A549 (cell line): ENCODE results near the gene SS18L1. TPM values are rescaled to one million over a fixed set of nuclear protein-coding genes. Genes with fewer than 3 reads are reported as not detected.

Source experiments
- ATAC-seq, 2 experiments: fragments of 200-7000 bp in 1 of 2; fragments of >200 bp in 1 of 2; cut with Nextera tagmentation in 1 of 2; cut with Tn5 transposase in 1 of 2; 3 replicates each; pipeline versions ENCODE4 v1.8.0 to v1.9.1; 2018 to 2020; ENCODE audit warnings: mild to moderate bottlenecking in 1 of 2, moderate library complexity in 1 of 2
- CTCF ChIA-PET: fragments of 300-600 bp; sonication (Branson Sonifier 250); formaldehyde crosslinking; extraction: SDS; loops from one replicate; lab custom pipeline; 2021; ENCODE audit warnings: antibody characterized with exemption, inconsistent platforms; lab: Yijun Ruan, JAX
- POLR2A ChIA-PET: fragments of 350-600 bp; formaldehyde crosslinking; extraction: SDS; loops from one replicate; lab custom pipeline; 2021; ENCODE audit warnings: antibody characterized with exemption, inconsistent platforms; lab: Yijun Ruan, JAX
- DNase-seq, 2 experiments: peaks; one replicate each; pipeline versions ENCODE4 v3.0.0 to v3.0.0-alpha.2; 2011 to 2016; ENCODE audit warnings: low read depth in 1 of 2, low spot score in 1 of 2
- FAIRE-seq: peaks from 2 replicates; lab custom pipeline; 2011; peaks lifted over from hg19 to GRCh38; lab: Jason Lieb, UNC
- H3K27ac ChIP-seq, 2 experiments: fragments of >200 bp; sonication (Bioruptor Twin); formaldehyde crosslinking; 3 replicates each; pipeline ENCODE4 v1.5.1; 2016 to 2017
- H3K4me1 ChIP-seq: fragments of >200 bp; sonication (Bioruptor Twin); formaldehyde crosslinking; 3 replicates; pipeline ENCODE4 v1.6.1; 2016
- H3K4me2 ChIP-seq: fragments of >200 bp; sonication (Bioruptor Twin); formaldehyde crosslinking; 3 replicates; pipeline ENCODE4 v1.6.1; 2016
- H3K4me3 ChIP-seq: fragments of >200 bp; sonication (Bioruptor Twin); formaldehyde crosslinking; 3 replicates; pipeline ENCODE4 v1.5.1; 2016
- H3K9me3 ChIP-seq: fragments of >200 bp; sonication (Bioruptor Twin); formaldehyde crosslinking; 3 replicates; pipeline ENCODE4 v1.6.1; 2016
- CBX2 ChIP-seq: fragments of 200-600 bp; sonication (generic); IDR thresholded peaks from 2 replicates; pipeline ENCODE4 v1.6.1; 2016; ENCODE audit warnings: low read depth, mild to moderate bottlenecking, borderline replicate concordance
- CBX8 ChIP-seq: fragments of 200-600 bp; sonication (generic); IDR thresholded peaks from 2 replicates; pipeline ENCODE4 v1.6.1; 2016
- CEBPB ChIP-seq, 2 experiments: fragments of >200 bp in 1 of 2; sonication (Bioruptor Twin) in 1 of 2; formaldehyde crosslinking in 1 of 2; IDR thresholded peaks; 2 replicates each; pipeline ENCODE4 v1.6.1; 2012 to 2016
- CHD4 ChIP-seq: fragments of 200-600 bp; sonication (generic); IDR thresholded peaks from 2 replicates; pipeline ENCODE4 v1.6.1; 2016; ENCODE audit warnings: antibody characterized with exemption, mild to moderate bottlenecking, borderline replicate concordance
- E2F6 ChIP-seq: IDR thresholded peaks from 2 replicates; pipeline ENCODE4 v1.6.1; 2012; ENCODE audit warnings: low read depth, borderline replicate concordance
- EHMT2 ChIP-seq: fragments of 200-600 bp; sonication (generic); IDR thresholded peaks from 2 replicates; pipeline ENCODE4 v1.6.1; 2016; ENCODE audit warnings: antibody characterized with exemption, low read depth, mild to moderate bottlenecking, moderate library complexity
- ELK1 ChIP-seq: fragments of 150-350 bp; IDR thresholded peaks from 2 replicates; pipeline ENCODE4 v1.6.1; 2014; ENCODE audit warnings: low read depth, mild to moderate bottlenecking, low read length
- FOSB ChIP-seq: fragments of 250-450 bp; sonication (Bioruptor Pico); IDR thresholded peaks from 2 replicates; pipeline ENCODE4 v1.5.0; 2020; ENCODE audit warnings: mild to moderate bottlenecking, moderate library complexity
- HMGXB4 ChIP-seq: fragments of 250-450 bp; sonication (Bioruptor Pico); IDR thresholded peaks from 2 replicates; pipeline ENCODE4 v1.5.0; 2021; ENCODE audit warnings: mild to moderate bottlenecking, moderate library complexity, borderline replicate concordance
- HOXB13 ChIP-seq: fragments of 250-450 bp; sonication (Bioruptor Pico); IDR thresholded peaks from 2 replicates; pipeline ENCODE4 v1.5.0; 2020; ENCODE audit warnings: low read depth, mild to moderate bottlenecking, moderate library complexity
- JUN ChIP-seq, 2 experiments: fragments of >200 bp; sonication (Bioruptor Twin); formaldehyde crosslinking; IDR thresholded peaks; 2 replicates in 1 of 2; 3 replicates in 1 of 2; pipeline ENCODE4 v1.6.1; 2016 to 2017
- KDM1A ChIP-seq: fragments of 200-600 bp; sonication (generic); IDR thresholded peaks from 2 replicates; pipeline ENCODE4 v1.6.1; 2016; ENCODE audit warnings: low read depth, mild to moderate bottlenecking
- KDM5A ChIP-seq: fragments of 200-600 bp; sonication (generic); IDR thresholded peaks from 2 replicates; pipeline ENCODE4 v1.6.1; 2016; ENCODE audit warnings: antibody characterized with exemption, mild to moderate bottlenecking
- MAFK ChIP-seq: fragments of 450-650 bp; IDR thresholded peaks from 2 replicates; pipeline ENCODE4 v1.6.1; 2014; ENCODE audit not compliant: partially characterized antibody
- MYC ChIP-seq: IDR thresholded peaks from 2 replicates; pipeline ENCODE4 v1.6.1; 2012; ENCODE audit warnings: mild to moderate bottlenecking, inconsistent platforms, low read length, improper control_type of control experiment, borderline replicate concordance
- NPAS2 ChIP-seq: fragments of 250-450 bp; sonication (Bioruptor Pico); IDR thresholded peaks from 2 replicates; pipeline ENCODE4 v1.8.0; 2022; ENCODE audit warnings: mild to moderate bottlenecking, moderate library complexity, borderline replicate concordance
- NR3C1 ChIP-seq: fragments of >200 bp; sonication (Bioruptor Twin); formaldehyde crosslinking; IDR thresholded peaks from 3 replicates; pipeline ENCODE4 v1.6.1; 2017
- PBX3 ChIP-seq: IDR thresholded peaks from 2 replicates; pipeline ENCODE4 v1.6.1; 2012
- POLR2A ChIP-seq: IDR thresholded peaks from 2 replicates; pipeline ENCODE4 v1.6.1; 2012; ENCODE audit warnings: mild to moderate bottlenecking, low read length
- POLR2AphosphoS2 ChIP-seq: conservative IDR thresholded peaks from 2 replicates; pipeline ENCODE4 v1.6.1; 2012; ENCODE audit warnings: low read length, improper control_type of control experiment, inconsistent platforms
- RAD21 ChIP-seq, 2 experiments: fragments of >200 bp in 1 of 2; sonication (Bioruptor Twin) in 1 of 2; formaldehyde crosslinking in 1 of 2; IDR thresholded peaks in 1 of 2; conservative IDR thresholded peaks in 1 of 2; 2 replicates in 1 of 2; 3 replicates in 1 of 2; pipeline ENCODE4 v1.6.1; 2012 to 2018; ENCODE audit warnings: inconsistent platforms in 1 of 2
- RFX5 ChIP-seq: fragments of 450-650 bp; IDR thresholded peaks from 2 replicates; pipeline ENCODE4 v1.7.1; 2014; ENCODE audit warnings: antibody characterized with exemption, mild to moderate bottlenecking, moderate library complexity
- SREBF2 ChIP-seq: fragments of 450-650 bp; IDR thresholded peaks from 2 replicates; pipeline ENCODE4 v1.6.1; 2014; ENCODE audit warnings: mild to moderate bottlenecking, moderate library complexity
- ZC3H11A ChIP-seq: fragments of 450-650 bp; IDR thresholded peaks from 2 replicates; pipeline ENCODE4 v1.6.1; 2014; ENCODE audit warnings: antibody characterized with exemption, mild to moderate bottlenecking
- ZFP36 ChIP-seq: fragments of 450-650 bp; IDR thresholded peaks from 2 replicates; pipeline ENCODE4 v1.6.1; 2014; ENCODE audit warnings: borderline replicate concordance; ENCODE audit not compliant: partially characterized antibody
- ZNF302 ChIP-seq: fragments of 250-450 bp; sonication (Bioruptor Pico); IDR thresholded peaks from 2 replicates; pipeline ENCODE4 v1.9.0; 2021; ENCODE audit warnings: inconsistent platforms, mild to moderate bottlenecking, moderate library complexity
- WGBS: methylation state at CpG from one replicate; pipeline ENCODE4 v1.1.6; 2017; ENCODE audit errors: missing lambda C conversion rate; 5-methylcytosine and 5-hydroxymethylcytosine counted together
- polyA plus RNA-seq, 4 experiments: library from polyadenylated mRNA; depleted of rRNA in 3 of 4; stranded (reverse); fragments of >200 nt; fragmentation: RNase III in 1 of 4; extraction: RNeasy Plus Mini Kit Qiagen cat#74134 plus additional on column Dnase treatment in 1 of 4; gene quantifications; 2 replicates in 3 of 4; 3 replicates in 1 of 4; pipeline ENCODE4 v1.2.3, GENCODE V29; 2011 to 2017

Gene SS18L1
- polyA plus RNA-seq, 2 of the 4 experiments (the other 2 are of a cell fraction), result 7.4 to 13.1 TPM

GRCh38 chr20:62202083-62202395, 58.5 kb downstream of the SS18L1 start:
- DNase-seq (no peak), ATAC-seq (no peak)
- ChIA-PET POLR2A (no interaction called here), CTCF (interaction anchor here (1.5 kb wide), 1 partner anchor 194 kb away, joined by 4 read pairs; no protein-coding TSS in a partner anchor)
- Histone ChIP-seq H3K4me1 (no peaks in the 10 kb centered on the region), H3K4me2 (no peak overlapping the region), H3K9me3 (no peaks in the 10 kb centered on the region), H3K27ac (no peak overlapping the region)
- 93% methylated on average over 5 of the region's 5 CpGs for WGBS
- TF ChIP-seq JUN (IDR thresholded peaks at IDR 0.05) (no peak), NR3C1 (no peak), CHD4 (no peak), KDM5A (no peak), NPAS2 (no peak), KDM1A (no peak), CEBPB (IDR thresholded peaks at IDR 0.05) (no peak), FOSB (no peak), POLR2AphosphoS2 (no peak)
- TF ChIP-seq, all 56 proteins: peak for 0
- H3K4me3 ChIP-seq, result no peak overlapping the region
- no peak for FAIRE-seq

- H3K27ac ChIP-seq, result no peak overlapping the region
- whole genome bisulfite sequencing, result 89% methylated on average over 23 of the region's 23 CpGs
- DNase-seq (no peak), ATAC-seq (no peak), FAIRE-seq (no peak)
- no peak for TF ChIP-seq PBX3
- no peak for TF ChIP-seq RFX5
- no peak for TF ChIP-seq CBX8
- TF ChIP-seq MAFK, result no peak
- TF ChIP-seq ZC3H11A, result no peak
- TF ChIP-seq EHMT2, result no peak
- TF ChIP-seq POLR2A, result no peak
- no peak for TF ChIP-seq ZFP36
- no peak for TF ChIP-seq MYC
- CTCF ChIA-PET, result interaction anchor here (1.5 kb wide), 1 partner anchor 193 kb away, joined by 4 read pairs; no protein-coding TSS in a partner anchor
- no peaks in the 10 kb centered on the region for H3K9me3 ChIP-seq
- no peak overlapping the region for H3K4me3 ChIP-seq
- H3K4me1 ChIP-seq, result no peaks in the 10 kb centered on the region
- POLR2A ChIA-PET, result no interaction called here
- no peak overlapping the region for H3K4me2 ChIP-seq
These were observed 59.3 kb downstream of the SS18L1 start for GRCh38 chr20:62202676-62203377.

GRCh38 chr20:62203378-62204030, 59.9 kb downstream of the SS18L1 start:
- no peak for FAIRE-seq

More at GRCh38 chr20:62203378-62204030, 59.9 kb downstream of the SS18L1 start:
- 89% methylated on average over 22 of the region's 22 CpGs for WGBS
- no peak for TF ChIP-seq ELK1
- no peak for TF ChIP-seq CEBPB (IDR thresholded peaks at IDR 0.05)
- TF ChIP-seq SREBF2, result no peak
- no peak for TF ChIP-seq RAD21 (conservative IDR thresholded peaks at IDR 0.05 in 1 of 2, IDR thresholded peaks at IDR 0.05 in 1 of 2)
- TF ChIP-seq HOXB13 (CRISPR knock-in tag), result no peak
- TF ChIP-seq E2F6, result no peak
- no peak for TF ChIP-seq HMGXB4
- TF ChIP-seq CBX2, result no peak
- TF ChIP-seq KDM5A, result no peak
- TF ChIP-seq PBX3, result no peak
- TF ChIP-seq CHD4, result no peak
- no peak for TF ChIP-seq ZNF302
- H3K4me1 ChIP-seq, result no peaks in the 10 kb centered on the region
- H3K9me3 ChIP-seq, result no peaks in the 10 kb centered on the region
- ChIA-PET POLR2A (no interaction called here), CTCF (no interaction called here)
- no peak for DNase-seq
- no peak overlapping the region for H3K27ac ChIP-seq
- ATAC-seq, result no peak
- no peak overlapping the region for H3K4me2 ChIP-seq
- no peak overlapping the region for H3K4me3 ChIP-seq
